HG03378 (cell line): ENCODE data around the gene TP63.

ENCODE experiments used
- ATAC-seq: cut with Tn5 transposase; IDR thresholded peaks from one replicate; pipeline ENCODE4 v1.9.1; 2021; ENCODE audit warnings: mild to moderate bottlenecking, moderate library complexity; ENCODE audit not compliant: unreplicated experiment

The TP63 gene

DNA sequence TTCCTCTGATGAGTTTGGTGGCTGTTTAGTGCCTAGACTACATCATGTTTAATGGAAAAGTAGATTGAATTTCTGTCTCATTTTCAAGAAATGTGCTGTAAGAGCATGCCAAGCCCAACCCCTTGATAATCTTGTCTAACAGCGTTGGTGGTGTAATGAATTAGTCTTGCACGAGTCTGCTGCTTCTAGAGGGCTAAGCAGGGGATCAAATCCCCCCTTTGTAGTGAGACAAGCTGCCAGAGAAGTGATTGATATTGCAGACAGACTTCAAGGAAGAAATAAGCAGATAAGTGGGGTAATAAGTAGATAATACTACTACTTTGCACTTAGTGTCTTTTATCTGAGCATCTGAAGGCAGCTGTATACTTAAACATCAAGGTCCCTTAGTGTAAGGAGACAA is 141.4 kb downstream of the TP63 start:
- ATAC-seq: no peak

DNA sequence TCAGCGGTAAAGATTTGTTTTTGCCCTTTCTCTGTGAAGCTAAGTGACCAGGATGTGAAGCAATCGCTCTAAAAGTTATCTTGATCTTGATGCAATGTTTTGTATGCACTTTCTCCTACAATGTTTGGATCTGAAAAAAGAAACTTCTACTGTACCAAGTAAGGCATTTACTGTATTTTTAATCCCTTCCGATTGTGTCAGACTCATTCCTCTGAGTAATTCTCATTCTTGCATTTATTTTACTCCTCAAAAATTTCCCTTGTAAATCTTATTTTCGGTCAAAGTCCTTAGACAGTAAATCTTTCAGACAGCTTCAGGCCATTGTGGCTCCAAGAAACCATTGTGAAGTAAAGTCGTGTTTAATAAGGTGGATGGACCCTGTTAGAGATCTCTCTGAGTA is 141.9 kb downstream of the TP63 start:
- no peak for ATAC-seq

DNA sequence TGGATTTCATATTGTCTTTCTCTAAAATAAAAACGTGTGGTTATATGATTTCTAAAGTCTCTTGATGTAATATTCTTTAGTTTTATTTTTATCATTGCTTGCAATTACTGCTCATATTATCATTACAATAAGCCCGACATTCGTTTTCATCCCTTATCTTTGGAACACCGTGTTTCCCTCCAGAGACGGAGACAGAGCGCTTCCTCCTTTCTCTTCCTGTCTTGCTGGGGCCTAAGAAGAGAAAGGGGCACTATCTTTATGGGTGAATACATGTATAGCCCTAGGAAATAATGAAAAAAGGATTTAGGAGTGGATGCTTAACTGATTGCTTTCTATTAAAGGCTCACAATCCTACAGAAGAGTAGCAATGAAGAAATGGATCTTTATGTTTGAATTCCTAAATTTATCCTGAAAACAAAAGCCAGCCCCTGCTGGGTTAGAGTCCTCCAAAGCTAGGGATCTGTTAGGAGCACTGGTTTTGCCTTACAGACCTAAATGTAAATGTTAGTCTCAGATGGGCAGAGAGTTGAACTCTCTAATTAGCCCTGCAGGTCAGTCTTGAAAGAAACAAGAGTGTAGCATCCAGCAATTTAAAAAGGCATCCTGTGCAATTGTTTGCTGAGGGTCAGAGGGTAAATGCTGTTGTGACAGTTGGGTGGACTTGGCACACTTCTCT is 145.1 kb downstream of the TP63 start:
- no peak for ATAC-seq

DNA sequence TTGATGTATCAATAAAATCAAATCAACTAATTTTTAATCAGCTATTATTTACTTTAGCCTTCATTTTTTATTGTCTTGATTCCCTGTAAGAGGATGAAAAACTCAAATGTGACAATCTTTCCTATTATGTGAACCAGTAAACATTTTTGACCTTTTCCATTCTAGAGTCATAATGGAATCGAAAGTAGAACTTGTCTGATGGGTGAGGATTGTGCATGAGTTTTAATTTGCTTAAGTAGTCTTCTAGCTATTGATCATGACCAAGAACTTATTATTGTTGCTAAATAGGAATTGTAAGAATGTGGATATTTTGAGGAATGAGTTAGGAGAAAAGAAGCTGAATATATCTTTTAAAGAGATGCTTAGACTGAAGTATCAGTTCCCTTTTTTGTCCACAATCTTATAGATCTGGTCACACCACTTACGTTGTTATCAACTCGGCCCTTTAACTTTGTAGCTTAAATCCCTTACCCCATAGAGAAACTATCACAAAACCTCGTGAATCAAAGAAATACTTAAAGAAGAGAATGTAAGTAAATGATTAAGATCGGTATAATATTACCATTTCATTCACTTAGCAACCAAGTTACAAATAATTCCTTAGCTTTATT is 147.3 kb downstream of the TP63 start:
- ATAC-seq: peak; percentile 67

DNA sequence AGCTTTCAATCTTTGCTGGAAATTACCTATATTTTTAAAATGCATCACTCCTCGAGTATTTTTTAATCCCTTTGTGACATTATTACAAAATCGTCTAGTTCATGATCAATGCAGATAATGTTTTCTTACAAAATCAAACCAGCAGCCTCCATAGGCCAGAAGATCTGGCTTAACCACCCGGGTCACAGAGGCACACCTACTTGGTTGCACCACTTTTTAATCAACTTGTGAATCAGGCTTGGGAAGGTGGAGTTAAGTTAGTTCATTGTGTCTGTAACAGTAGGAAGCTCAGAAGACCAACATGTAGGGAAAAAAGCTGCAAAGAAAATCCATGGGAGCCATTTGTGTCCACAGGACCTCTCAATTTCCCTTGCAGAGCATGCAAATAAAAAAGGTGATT is 148.0 kb downstream of the TP63 start:
- ATAC-seq: no peak

DNA sequence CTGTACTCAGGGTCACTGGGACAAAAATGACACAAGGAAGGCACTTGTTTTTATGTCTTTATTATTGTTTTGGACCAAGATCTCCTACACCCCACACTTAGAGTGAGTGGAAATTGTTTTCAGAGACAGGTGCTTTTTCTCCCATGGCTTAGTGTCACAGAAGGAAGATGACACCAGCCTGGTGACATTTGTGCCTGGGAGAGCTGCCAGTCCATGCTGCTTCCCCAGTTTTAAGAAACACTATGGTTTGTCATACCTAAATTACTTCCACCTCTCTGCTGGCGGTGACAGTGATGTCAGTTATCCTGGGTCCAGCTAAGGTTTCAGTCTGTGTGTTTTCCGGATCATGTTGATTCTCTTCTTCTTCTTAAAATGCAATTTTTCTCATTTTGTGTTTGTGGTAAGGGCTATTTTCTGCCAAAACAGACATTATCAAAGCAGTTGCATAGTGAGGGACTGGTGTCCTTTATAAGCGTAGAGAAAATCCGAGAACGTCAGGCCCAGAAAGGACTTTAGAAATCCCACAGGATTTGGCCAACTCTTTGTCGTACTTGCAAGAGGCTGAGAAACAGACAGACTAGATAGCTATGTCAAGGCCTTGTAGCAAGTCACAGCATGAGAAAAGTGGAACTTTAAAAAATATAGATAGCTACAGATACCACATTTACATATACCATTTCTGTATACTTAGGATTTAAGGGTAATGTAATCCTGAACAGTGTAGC is 149.5 kb downstream of the TP63 start:
- ATAC-seq: no peak

DNA sequence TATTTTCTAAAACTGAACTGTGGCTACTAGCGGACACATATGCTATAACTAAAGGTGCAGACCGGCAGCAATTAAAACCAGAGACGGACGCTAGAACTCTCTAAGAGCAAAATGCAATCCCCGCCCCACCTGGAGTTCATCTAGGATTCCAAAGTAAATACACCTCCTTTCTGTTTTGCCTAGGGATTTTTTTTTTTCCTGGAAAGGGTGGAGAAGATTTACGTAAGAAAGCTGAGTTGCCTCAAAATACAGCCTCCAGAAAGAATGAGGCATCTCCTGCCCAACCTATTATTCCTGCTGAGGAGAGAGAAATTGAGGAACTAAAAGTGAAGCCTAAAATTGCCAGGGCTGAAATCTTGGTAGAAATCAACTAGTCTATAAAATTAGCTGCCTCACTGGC is 150.2 kb downstream of the TP63 start:
- no peak for ATAC-seq

DNA sequence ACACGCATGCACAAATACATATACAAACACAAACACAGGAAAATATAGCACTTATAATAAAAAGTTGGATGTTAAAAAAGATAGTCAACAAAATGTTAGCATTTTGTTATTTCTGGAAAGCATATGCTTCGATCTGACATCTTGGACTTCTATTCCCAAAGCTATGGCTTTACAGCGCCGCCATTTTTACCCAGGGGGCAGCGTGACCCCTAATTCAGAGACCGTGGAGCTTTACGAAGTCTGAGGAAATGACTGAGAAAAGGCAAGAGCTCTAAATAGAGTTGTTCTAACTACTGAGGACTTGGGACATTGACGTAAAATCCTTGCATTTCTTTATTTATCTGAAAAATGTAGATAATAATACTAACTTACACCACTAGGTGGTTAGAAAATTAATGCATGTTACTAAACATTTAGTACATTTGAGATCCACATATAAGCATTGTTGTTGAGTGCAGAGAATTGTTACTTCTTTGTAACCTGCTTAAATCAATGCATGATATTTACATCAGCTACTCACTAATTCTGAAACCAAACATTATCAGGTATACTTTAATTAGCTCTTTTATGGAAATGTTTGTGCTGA is 155.4 kb downstream of the TP63 start:
- no peak for ATAC-seq

DNA sequence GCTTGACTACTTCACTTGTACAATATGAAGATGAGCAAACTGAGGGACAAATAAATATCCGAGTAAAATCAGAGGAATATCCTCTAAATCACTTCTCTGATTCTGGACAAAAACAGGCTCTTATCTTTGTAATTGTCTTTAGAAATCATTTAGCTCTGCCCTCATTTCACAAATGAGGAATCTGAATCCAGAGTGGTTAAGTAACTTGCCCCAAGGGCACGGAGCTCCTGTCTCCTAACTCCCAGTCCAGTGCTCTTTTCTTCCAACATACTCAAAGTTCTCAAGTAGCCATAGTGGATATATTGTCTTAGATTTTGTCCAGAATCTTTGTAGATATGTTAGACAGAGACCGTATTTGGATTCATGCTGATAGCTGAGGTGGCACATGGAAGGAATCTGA is 156.0 kb downstream of the TP63 start:
- no peak for ATAC-seq

DNA sequence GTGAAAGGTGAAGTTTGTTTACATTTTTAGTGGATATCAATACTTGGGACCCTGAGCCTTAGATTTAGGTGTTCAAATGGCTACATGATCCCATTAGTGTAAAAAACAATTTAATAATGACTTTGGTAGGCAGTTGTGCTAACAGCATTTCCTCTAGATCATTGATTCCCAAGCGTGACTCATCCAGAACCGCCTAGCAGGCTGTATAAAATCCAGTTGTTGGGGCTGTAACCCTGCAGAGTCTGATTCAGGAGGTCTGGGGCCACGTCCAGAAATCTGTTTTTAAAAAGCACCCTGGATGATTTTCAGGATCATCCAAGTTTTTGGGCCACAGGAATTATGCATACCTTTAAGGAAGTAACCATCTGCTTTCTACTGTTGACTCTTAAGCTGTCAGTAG is 156.4 kb downstream of the TP63 start:
- no peak for ATAC-seq

DNA sequence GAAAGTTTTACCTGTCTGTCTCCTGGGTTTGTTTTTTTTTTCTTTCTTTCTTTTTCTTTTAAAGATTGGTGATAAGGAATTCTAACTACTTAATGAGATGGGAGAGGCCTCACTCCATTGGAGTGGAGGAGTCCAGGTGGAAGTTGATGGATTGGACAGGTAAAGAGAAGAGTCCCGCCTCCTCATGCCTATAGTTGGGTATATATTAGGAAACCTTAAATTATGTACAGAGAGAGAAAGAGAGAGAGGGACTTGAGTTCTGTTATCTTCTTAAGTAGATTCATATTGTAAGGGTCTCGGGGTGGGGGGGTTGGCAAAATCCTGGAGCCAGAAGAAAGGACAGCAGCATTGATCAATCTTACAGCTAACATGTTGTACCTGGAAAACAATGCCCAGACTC is 158.2 kb downstream of the TP63 start:
- ATAC-seq: no peak

DNA sequence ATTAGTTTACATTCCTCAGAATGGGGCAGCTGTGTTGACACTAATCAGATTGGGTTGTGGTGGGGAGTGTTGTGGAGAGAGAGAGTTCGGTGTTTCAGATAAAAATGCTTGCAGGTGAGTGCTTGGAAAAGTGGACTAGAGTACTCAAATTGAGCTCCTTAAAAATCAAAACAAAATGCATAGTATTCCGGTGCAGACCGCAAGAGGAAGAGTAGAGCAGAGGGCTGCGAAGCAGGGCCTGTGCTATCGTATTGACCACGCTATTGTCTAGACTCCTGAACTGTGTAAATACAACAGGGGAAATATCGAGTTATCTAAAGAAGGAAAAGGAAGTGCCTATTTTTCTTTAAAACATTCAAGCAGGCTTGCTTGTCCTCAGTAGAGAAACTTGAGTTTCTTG is 159.5 kb downstream of the TP63 start:
- no peak for ATAC-seq

DNA sequence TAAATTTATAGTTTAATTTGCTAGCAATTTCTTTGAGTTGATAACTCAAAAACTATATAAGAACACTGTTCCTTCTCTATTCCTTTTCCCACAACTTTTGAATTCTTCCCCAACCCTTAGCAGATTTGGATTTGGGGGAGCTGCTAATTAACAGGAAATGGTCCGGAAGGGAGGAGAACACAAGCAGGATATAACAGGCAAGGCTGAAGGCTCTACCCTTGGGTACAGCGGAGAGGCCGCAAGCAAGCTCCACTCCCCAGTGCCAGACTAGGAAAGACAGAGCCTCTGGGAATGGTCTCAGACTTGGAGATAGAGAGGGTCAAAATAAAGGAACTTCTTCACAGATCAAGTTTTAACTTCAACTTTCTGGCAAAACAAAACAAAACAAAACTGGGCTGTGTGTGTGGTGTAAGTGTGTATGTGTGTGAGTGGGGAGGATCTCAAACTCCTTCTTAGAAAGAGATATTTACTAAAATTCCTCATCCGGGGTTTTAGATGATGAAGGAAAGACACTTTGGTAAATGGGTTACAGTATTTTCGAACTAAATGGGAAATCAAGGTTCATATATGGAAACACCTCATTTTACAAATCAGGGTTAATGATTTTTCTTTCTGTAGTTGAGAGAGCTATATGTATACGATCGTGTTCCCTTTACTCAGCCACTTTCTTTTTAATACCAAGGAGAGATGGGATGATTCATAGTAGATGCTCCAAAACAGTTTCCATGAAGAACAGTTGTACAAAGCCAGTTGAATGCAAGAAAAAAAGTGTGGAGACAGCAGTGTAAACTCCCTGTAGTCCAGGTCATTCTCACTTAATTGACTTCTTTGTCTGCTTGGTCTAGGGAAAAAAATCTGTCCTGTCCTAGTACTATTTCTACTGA is 161.1 kb downstream of the TP63 start:
- no peak for ATAC-seq

DNA sequence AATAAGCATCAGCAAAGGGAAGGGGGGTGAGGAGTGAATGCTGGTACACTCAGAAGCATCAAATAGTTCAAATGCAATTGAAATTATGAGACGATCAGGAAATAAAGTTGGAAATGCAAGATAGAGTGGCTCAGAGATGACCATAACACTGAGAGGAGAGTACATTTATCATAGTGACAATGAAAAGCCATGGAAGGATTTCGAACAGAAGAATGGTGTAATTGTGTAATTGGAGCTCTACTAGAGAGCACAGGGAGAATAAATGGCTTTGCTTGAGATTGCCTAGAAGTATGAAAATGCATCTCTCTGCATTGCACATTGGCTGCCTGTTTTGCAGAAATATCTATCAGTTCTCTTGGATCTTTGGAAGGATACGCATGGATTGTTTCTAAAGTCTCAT is 163.3 kb downstream of the TP63 start:
- no peak for ATAC-seq

DNA sequence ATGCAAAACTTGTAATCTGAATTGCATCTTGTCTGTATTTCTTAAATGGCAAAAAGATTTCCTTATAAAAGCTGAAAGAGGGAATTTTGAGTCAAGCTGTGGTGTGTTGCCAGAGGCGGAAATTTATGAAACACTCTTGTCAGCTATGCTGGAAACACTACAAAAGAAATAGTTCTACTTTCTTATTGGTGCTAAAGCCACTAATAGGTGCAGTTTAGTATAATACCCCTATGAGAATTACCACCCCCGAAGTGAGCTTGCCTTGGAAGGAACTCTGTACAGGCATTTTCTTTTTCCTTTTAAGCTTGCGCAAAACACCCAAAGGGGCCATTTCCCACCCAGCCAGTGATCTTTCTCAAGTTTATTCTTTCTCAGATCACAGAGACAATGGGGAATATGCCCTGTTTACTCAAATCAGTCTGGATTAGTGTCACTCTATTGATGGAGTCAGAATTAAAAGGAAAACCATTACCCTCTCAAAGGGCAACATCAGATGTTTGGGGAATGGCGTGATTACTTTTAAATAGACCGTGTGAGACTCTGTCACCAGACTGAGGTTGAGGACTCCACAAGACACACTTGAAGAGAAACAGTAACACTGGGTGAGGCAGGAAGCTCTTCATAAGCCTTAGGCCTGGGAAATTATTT is 166.0 kb downstream of the TP63 start:
- no peak for ATAC-seq

DNA sequence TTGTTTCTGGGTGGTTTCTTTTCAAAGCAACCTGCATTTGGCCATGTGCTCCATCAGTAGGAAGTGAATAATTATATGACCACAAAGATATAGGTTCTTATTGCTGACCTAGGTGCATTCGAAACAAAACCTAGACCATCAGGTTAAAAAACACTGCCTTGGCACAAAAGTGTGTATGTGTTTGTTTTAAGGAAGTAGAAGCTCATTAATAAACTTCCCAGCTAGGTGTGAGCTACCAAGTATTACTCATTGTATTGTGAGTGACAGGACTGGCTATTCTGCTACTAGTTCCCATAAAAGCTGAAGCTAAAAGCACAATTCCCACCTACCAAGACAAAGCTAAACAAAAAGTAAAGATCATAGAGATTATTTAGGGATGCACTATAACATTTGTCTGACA is 168.2 kb downstream of the TP63 start:
- no peak for ATAC-seq

DNA sequence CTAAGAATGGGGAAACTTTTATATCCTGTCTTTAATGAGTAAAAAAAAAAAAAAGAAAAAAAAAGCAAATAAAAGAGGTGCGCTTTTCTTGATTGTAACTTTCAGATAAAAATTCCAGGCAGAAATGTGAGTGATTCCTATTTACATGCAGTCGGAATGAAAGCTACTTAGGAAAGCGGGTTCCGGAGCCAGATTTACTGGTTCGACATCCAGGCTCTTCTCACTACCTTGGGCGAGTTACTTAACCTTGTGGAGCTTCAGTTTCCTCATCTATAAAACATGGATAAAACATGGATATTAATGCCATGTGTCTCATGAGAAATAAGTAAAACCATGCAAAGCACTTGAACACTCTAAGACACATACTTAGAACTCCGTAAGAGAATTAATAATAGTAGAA is 169.2 kb downstream of the TP63 start:
- no peak for ATAC-seq

DNA sequence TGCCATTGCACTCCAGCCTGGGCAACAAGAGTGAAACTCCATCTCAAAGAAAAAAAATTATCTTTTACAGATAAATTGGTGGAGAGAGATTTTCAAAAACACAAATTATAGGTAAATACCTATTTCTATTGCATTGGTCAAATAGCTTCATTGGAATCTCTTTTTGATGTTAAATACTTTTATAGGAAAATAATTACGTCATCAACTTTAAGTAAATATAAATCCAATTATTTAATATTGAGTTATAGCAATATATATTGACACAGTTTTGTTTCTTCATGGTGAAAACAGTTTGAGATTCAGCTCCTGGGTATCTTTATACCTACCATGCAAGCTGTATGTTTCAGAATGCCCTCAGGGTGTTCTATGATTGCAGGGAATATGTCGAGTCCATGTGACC is 172.1 kb downstream of the TP63 start:
- no peak for ATAC-seq

DNA sequence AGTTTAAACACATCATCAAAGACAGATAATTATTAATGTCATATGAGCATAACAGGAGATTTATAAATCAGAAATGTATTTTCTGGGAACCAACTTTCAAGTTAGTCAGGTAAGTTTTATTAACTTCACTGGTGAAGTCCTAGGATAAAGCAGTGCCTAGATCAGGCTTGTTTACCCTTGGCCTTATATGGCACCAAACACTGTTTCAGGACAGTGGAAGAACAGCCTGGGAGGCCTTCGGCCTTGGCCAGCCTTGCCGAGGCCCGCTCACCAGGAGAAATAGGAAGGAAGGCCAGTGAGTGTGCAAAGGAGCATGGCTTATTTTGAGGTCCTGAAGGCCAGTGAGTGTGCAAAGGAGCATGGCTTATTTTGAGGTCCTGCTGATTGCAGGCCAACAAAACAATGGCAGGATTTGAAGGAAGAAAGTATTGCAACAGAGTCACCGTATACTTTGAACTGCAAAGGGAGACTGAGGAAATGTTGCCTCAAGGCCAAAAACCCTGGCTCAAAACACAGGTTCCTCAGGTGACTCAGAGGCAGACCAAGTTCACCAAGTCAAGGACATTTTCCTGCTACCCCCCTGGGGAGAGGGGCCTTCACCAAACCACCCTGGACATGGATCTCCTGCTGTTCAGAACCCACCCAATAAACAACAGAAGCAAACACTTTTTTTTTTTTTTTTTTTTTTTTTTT is 174.3 kb downstream of the TP63 start:
- ATAC-seq: no peak
